K562 (cell line): ENCODE measurements around the gene TEFM. TPM values are rescaled to one million over a fixed set of nuclear protein-coding genes. Genes with fewer than 3 reads are reported as not detected.

Experiments used
- ATAC-seq: fragments of 200-7000 bp; cut with Tn5 transposase; 3 replicates; pipeline ENCODE4 v1.9.1; 2020; ENCODE audit warnings: moderate library complexity
- BruUV-seq: library from RNA; stranded (reverse); fragments of 400-500 nt; replicated peaks from 2 replicates; lab custom pipeline; 2021; lab: Mats Ljungman, UMichigan
- CTCF ChIA-PET: fragments of 300-600 bp; formaldehyde crosslinking; extraction: SDS; loops from one replicate; lab custom pipeline; 2021; ENCODE audit warnings: low intra/inter-chr PET ratio; lab: Yijun Ruan, JAX
- POLR2A ChIA-PET: fragments of 300-600, 350-650 bp; sonication (Branson Sonifier 250); formaldehyde crosslinking; extraction: SDS; loops from one replicate; lab custom pipeline; 2021; ENCODE audit warnings: antibody characterized with exemption, inconsistent platforms; lab: Yijun Ruan, JAX
- DNase-seq, 4 experiments: peaks; one replicate each; pipeline versions ENCODE4 v3.0.0 to v3.0.0-alpha.2; 2011 to 2018; ENCODE audit warnings: low spot score in 3 of 4, mixed read lengths in 3 of 4; ENCODE audit errors: extremely low read depth in 1 of 4
- FAIRE-seq: peaks from 2 replicates; lab custom pipeline; 2011; peaks lifted over from hg19 to GRCh38; lab: Jason Lieb, UNC
- H2AFZ ChIP-seq: 2 replicates; pipeline ENCODE4 v1.6.0; 2011; ENCODE audit warnings: low read depth, low read length, control low read depth, inconsistent platforms
- H3K27ac ChIP-seq: fragments of 200-600 bp; 3 replicates; pipeline ENCODE4 v1.8.0; 2011; ENCODE audit warnings: low read depth, mild to moderate bottlenecking, control low read depth, inconsistent platforms, low read length, moderate library complexity, mixed read lengths; ENCODE audit errors: extremely low read depth
- H3K27me3 ChIP-seq, 2 experiments: fragments of 300-600 bp in 1 of 2; 2 replicates in 1 of 2; 3 replicates in 1 of 2; pipeline versions ENCODE4 v1.6.0 to v1.8.0; 2011; ENCODE audit warnings: inconsistent platforms in 2 of 2, low read length in 2 of 2, mild to moderate bottlenecking in 1 of 2, mixed read lengths in 1 of 2, moderate library complexity in 1 of 2; ENCODE audit not compliant: control insufficient read depth in 2 of 2, insufficient read depth in 2 of 2
- H3K36me3 ChIP-seq: fragments of 300-600 bp; 3 replicates; pipeline ENCODE4 v1.8.0; 2011; ENCODE audit warnings: mild to moderate bottlenecking, low read length, inconsistent platforms; ENCODE audit not compliant: control insufficient read depth, insufficient read depth
- H3K4me1 ChIP-seq, 2 experiments: fragments of 200-600 bp in 1 of 2; replicated peaks in 1 of 2; 2 replicates in 1 of 2; 3 replicates in 1 of 2; pipeline versions ENCODE4 v1.5.1 to v1.8.0; 2011; ENCODE audit warnings: inconsistent platforms in 2 of 2, low read length in 2 of 2, mild to moderate bottlenecking in 1 of 2, mixed read lengths in 1 of 2, moderate library complexity in 1 of 2; ENCODE audit not compliant: control insufficient read depth in 2 of 2, insufficient read depth in 2 of 2
- H3K4me2 ChIP-seq: 2 replicates; pipeline ENCODE4 v1.6.1; 2011; ENCODE audit warnings: low read length, control low read depth, inconsistent platforms, mixed read lengths; ENCODE audit not compliant: insufficient read depth
- H3K4me3 ChIP-seq: fragments of 200-600 bp; sonication (generic), shearing (Covaris generic); 2 replicates; pipeline ENCODE4 v1.5.1; 2016; ENCODE audit warnings: control low read depth, inconsistent platforms
- H3K79me2 ChIP-seq: fragments of 200-600 bp; 3 replicates; pipeline ENCODE4 v1.8.0; 2011; ENCODE audit warnings: low read length, inconsistent platforms; ENCODE audit not compliant: control insufficient read depth, insufficient read depth
- H3K9ac ChIP-seq, 2 experiments: 2 replicates each; pipeline versions ENCODE4 v1.6.0 to v1.6.1; 2011; ENCODE audit warnings: low read depth in 2 of 2, low read length in 2 of 2, control low read depth in 1 of 2, inconsistent platforms in 1 of 2, mild to moderate bottlenecking in 1 of 2, mixed read lengths in 1 of 2; ENCODE audit not compliant: insufficient read depth in 1 of 2
- H3K9me1 ChIP-seq: one replicate; pipeline ENCODE4 v1.6.0; 2011; ENCODE audit warnings: inconsistent platforms, mild to moderate bottlenecking, low read length, moderate library complexity; ENCODE audit not compliant: control insufficient read depth, insufficient read depth
- H3K9me3 ChIP-seq: replicated peaks from 2 replicates; pipeline ENCODE4 v1.5.1; 2011; ENCODE audit warnings: low read depth, low read length, inconsistent platforms; ENCODE audit not compliant: control insufficient read depth, insufficient read depth
- H4K20me1 ChIP-seq: replicated peaks from 2 replicates; pipeline ENCODE4 v1.6.1; 2011; ENCODE audit warnings: low read length, inconsistent platforms, mixed read lengths; ENCODE audit not compliant: control insufficient read depth, insufficient read depth
- ETS2 ChIP-seq: IDR thresholded peaks from 2 replicates; pipeline ENCODE4 v1.6.1; 2016; ENCODE audit warnings: borderline replicate concordance, missing genetic modification characterization, mild to moderate bottlenecking, moderate library complexity, missing compliant biosample characterization; ENCODE audit not compliant: poor library complexity, severe bottlenecking
- EWSR1 ChIP-seq: fragments of 450-650 bp; IDR thresholded peaks from 2 replicates; pipeline ENCODE4 v1.6.1; 2018; ENCODE audit warnings: borderline replicate concordance, mild to moderate bottlenecking, low read depth, moderate library complexity; ENCODE audit not compliant: partially characterized antibody
- POLR2AphosphoS2 ChIP-seq: IDR thresholded peaks from 2 replicates; pipeline ENCODE4 v1.6.1; 2012; ENCODE audit warnings: low read length, improper control_type of control experiment
- PRDM10 ChIP-seq: fragments of 450-650 bp; IDR thresholded peaks from 2 replicates; pipeline ENCODE4 v1.6.1; 2018; ENCODE audit not compliant: partially characterized antibody
- PTBP1 ChIP-seq: fragments of 200-400 bp; formaldehyde crosslinking; IDR thresholded peaks from 2 replicates; pipeline ENCODE4 v1.6.1; 2017; ENCODE audit warnings: low read depth, low read length
- TBL1XR1 ChIP-seq, 2 experiments: IDR thresholded peaks; 2 replicates each; pipeline ENCODE4 v1.6.1; 2012; ENCODE audit warnings: improper control_type of control experiment in 2 of 2, low read length in 2 of 2, mild to moderate bottlenecking in 1 of 2
- WGBS: fragments of 100-300 bp; shearing (Covaris generic); methylation state at CpG from one replicate; pipeline ENCODE4 v1.1.6; 2016; ENCODE audit warnings: low coverage, mixed read lengths; ENCODE audit not compliant: insufficient coverage; ENCODE audit errors: missing lambda C conversion rate; 5-methylcytosine and 5-hydroxymethylcytosine counted together
- in situ Hi-C: fragments of 300-500 bp; cut with MboI; formaldehyde crosslinking; loops from 4 replicates; pipeline ENCODE4 v1.15.0; 2018; ENCODE audit warnings: inconsistent platforms, mixed read lengths
- intact Hi-C: fragments of 100-400 bp; cut with micrococcal nuclease; formaldehyde crosslinking; loops from 2 replicates; pipeline ENCODE4 v1.14.2; 2022
- polyA plus RNA-seq, 8 experiments: library from polyadenylated mRNA; depleted of rRNA in 4 of 8; stranded (reverse) in 5 of 8; unstranded in 3 of 8; fragments of >200 nt; fragmentation: Nextera tagmentation in 2 of 8; fragmentation: Illumina TruSeq in 1 of 8; extraction: Ambion mirVana in 2 of 8; extraction: Trizol in 1 of 8; gene quantifications; 2 replicates each; pipeline versions ENCODE4 v1.2.1 to v1.2.3, GENCODE V29; 2011 to 2014; ENCODE audit warnings: inconsistent platforms in 1 of 8, missing spikeins in 1 of 8
- total RNA-seq, 7 experiments: library from RNA; depleted of rRNA in 6 of 7; stranded (reverse); fragments of >200 nt in 6 of 7; fragmentation: Illumina TruSeq in 2 of 7; extraction: Trizol in 2 of 7; gene quantifications; 2 replicates each; pipeline versions ENCODE4 v1.2.1 to v1.2.3, GENCODE V29; 2011 to 2021; ENCODE audit warnings: low replicate concordance in 1 of 7
- TF ChIP-seq, protein P1 (sequence below), 2 experiments: fragments of 250-450 bp in 1 of 2; fragments of 450-650 bp in 1 of 2; sonication (Bioruptor Pico) in 1 of 2; IDR thresholded peaks; 2 replicates each; pipeline versions ENCODE4 v1.6.1 to v1.8.0; 2016 to 2021; ENCODE audit warnings: mild to moderate bottlenecking in 2 of 2, moderate library complexity in 2 of 2, missing compliant biosample characterization in 1 of 2, missing genetic modification characterization in 1 of 2
- TF ChIP-seq, protein P2 (sequence below): fragments of 250-450 bp; sonication (Bioruptor Pico); IDR thresholded peaks from 2 replicates; pipeline ENCODE4 v1.8.0; 2022; ENCODE audit warnings: inconsistent platforms, mild to moderate bottlenecking, moderate library complexity, borderline replicate concordance

Gene TEFM
- total and polyA plus RNA-seq, 9 of the 15 experiments (the other 6 are each of a cell fraction or from before 2014, with no cell fraction given), result 12.5 to 60.3 (median 23.3) TPM

DNA sequence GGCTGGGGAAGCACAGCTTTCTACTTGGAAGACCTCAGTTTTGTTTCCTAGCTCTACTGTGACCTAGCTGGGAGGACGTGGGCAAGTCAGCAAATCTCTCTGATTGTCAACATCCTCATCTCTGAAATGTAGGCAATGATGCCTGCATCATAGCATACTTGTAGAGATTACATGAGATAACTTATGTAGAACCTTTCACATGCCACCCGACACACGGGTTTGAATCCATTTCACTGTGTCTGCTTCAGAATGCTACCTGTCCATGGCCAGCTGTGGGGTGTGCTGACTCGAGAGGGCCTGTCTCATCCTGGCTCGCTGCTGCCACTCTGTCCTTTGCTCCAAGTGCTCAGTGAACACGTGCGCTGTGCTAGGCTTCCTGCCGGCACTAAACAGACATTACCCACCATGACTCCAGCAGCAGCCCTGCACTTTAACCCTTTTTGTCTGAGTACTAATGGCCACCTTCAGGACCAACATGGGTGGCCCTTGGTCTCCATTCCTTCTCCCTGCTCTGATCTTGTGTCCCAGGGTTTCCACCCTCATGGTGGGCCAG lies 23.1 kb upstream of the TEFM start:
- no peaks in the 10 kb centered on the region for H3K9me3 ChIP-seq
- H3K4me3 ChIP-seq, result no peak overlapping the region
- H3K9ac ChIP-seq, result peak overlapping the region in 1 of 2 experiments; percentile 23; a peak in 1 of 4 replicates
- ATAC-seq, result peak; percentile 32; the same call in 1 of the 3 replicates
- CTCF ChIA-PET, result no interaction called here
- H2AFZ ChIP-seq, result 0 out of 2 replicates have a peak overlapping the region, but pooled peaks have one; percentile 25
- intact Hi-C loops, result no loop called here
- H3K4me1 ChIP-seq, result no peaks in the 10 kb centered on the region
- POLR2A ChIA-PET, result interaction anchor here (0.6 to 0.7 kb wide), 2 partner anchors 9 to 32 kb away, joined by 3 read pairs; no protein-coding TSS in a partner anchor
- WGBS, result 8% methylated on average over 8 of the region's 8 CpGs
- H3K4me2 ChIP-seq, result no peak overlapping the region
- BruUV-seq, result no TSS peak
- FAIRE-seq, result no peak
- H4K20me1 ChIP-seq, result no peaks in the 10 kb centered on the region
- no peaks in the 10 kb centered on the region for H3K36me3 ChIP-seq
- H3K27ac ChIP-seq, result no peak overlapping the region
- in situ Hi-C loops, result no loop called here
- H3K79me2 ChIP-seq, result no peaks in the 10 kb centered on the region
- TF ChIP-seq, protein P1, sequence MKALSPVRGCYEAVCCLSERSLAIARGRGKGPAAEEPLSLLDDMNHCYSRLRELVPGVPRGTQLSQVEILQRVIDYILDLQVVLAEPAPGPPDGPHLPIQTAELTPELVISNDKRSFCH (CRISPR knock-in tag; IDR thresholded peaks at IDR 0.05), result no peak
- TF ChIP-seq, protein P1 (tag; IDR thresholded peaks at IDR 0.05), result no peak
- no peak for TF ChIP-seq EWSR1
- DNase-seq, result no peak
- H3K9me1 ChIP-seq, result no peaks in the 10 kb centered on the region
- peaks cover 21 to 40% of the 10 kb centered on the region in 2 experiments; a peak in 4 of 5 replicates for H3K27me3 ChIP-seq

DNA sequence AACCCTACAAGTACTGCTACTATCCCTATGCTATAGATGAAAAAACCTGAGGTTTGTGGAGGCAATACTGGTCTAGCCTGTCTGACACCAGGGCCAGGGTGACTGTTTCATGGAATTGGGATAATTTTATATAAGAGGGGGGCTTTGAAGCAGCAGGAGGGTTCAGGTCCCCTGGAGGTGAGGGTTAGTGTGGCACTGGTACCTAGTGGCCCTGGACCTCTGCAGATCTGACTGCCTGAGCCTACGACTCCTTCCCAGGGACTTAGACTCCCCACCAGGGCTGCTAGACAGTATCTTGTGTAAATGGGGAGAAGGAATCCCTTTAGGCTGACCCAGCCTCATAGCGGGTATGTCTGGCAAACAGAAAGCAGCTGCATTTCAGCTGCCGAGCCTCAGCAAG lies 22.5 kb upstream of the TEFM start:
- no peak for DNase-seq
- no peak overlapping the region for H3K9ac ChIP-seq
- FAIRE-seq, result no peak
- no peaks in the 10 kb centered on the region for H3K9me1 ChIP-seq
- peaks cover 17 to 46% of the 10 kb centered on the region in 2 experiments; a peak in 4 of 5 replicates for H3K27me3 ChIP-seq
- 16% methylated on average over 3 of the region's 3 CpGs for WGBS
- ChIA-PET POLR2A (interaction anchor here (0.7 kb wide), 1 partner anchor 31 kb away, joined by 3 read pairs; no protein-coding TSS in a partner anchor), CTCF (no interaction called here)
- no peak overlapping the region for H2AFZ ChIP-seq
- no peak overlapping the region for H3K4me2 ChIP-seq
- H3K4me3 ChIP-seq, result no peak overlapping the region
- no peaks in the 10 kb centered on the region for H3K4me1 ChIP-seq
- no peak overlapping the region for H3K27ac ChIP-seq
- H3K79me2 ChIP-seq, result no peaks in the 10 kb centered on the region
- H3K36me3 ChIP-seq, result no peaks in the 10 kb centered on the region
- no TSS peak for BruUV-seq
- in situ Hi-C loops, result no loop called here
- no peaks in the 10 kb centered on the region for H3K9me3 ChIP-seq
- intact Hi-C loops, result no loop called here
- no peaks in the 10 kb centered on the region for H4K20me1 ChIP-seq
- no peak for ATAC-seq
- TF ChIP-seq PTBP1, result no peak
- no peak for TF ChIP-seq TBL1XR1 (IDR thresholded peaks at IDR 0.05; ENCODE audit: low read length in 2 of 2)
- no peak for TF ChIP-seq ETS2 (tag)
- no peak for TF ChIP-seq POLR2AphosphoS2
- TF ChIP-seq, protein P2, sequence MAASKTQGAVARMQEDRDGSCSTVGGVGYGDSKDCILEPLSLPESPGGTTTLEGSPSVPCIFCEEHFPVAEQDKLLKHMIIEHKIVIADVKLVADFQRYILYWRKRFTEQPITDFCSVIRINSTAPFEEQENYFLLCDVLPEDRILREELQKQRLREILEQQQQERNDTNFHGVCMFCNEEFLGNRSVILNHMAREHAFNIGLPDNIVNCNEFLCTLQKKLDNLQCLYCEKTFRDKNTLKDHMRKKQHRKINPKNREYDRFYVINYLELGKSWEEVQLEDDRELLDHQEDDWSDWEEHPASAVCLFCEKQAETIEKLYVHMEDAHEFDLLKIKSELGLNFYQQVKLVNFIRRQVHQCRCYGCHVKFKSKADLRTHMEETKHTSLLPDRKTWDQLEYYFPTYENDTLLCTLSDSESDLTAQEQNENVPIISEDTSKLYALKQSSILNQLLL, result no peak
- no peak for TF ChIP-seq PRDM10
